CD4-positive, CD25-positive, alpha-beta regulatory T cell (primary cell): Measurements from ENCODE around the gene TMEM238L. TPM values are rescaled to one million over a fixed set of nuclear protein-coding genes. Genes with fewer than 3 reads are reported as not detected.

Experiments used
- ATAC-seq, 2 donors: fragments of 150-1000 bp; cut with Tn5 transposase; one replicate each; pipeline ENCODE4 v1.10.0; 2021; ENCODE audit warnings: low read depth in 2 of 2, moderate number of reproducible peaks in 2 of 2, moderate library complexity in 1 of 2
- DNase-seq, 3 donors: peaks; one replicate each; pipeline versions ENCODE4 v3.0.0 to v3.0.0-alpha.2; 2012 to 2022; ENCODE audit warnings: mixed read lengths in 1 of 3
- H3K27ac ChIP-seq: one replicate; pipeline ENCODE4 v1.7.0; 2013; ENCODE audit warnings: mild to moderate bottlenecking, low read length; ENCODE audit not compliant: insufficient read depth, poor library complexity, severe bottlenecking
- H3K27me3 ChIP-seq: one replicate; pipeline ENCODE4 v1.7.0; 2013; ENCODE audit warnings: low read length; ENCODE audit not compliant: control insufficient read depth, insufficient read depth
- H3K36me3 ChIP-seq: one replicate; pipeline ENCODE4 v1.7.0; 2013; ENCODE audit warnings: mild to moderate bottlenecking, low read length, moderate library complexity; ENCODE audit not compliant: control insufficient read depth, insufficient read depth
- H3K4me1 ChIP-seq: 2 replicates; pipeline ENCODE4 v1.7.0; 2013; ENCODE audit warnings: mild to moderate bottlenecking, low read length; ENCODE audit not compliant: insufficient read depth, control insufficient read depth, poor library complexity, severe bottlenecking
- H3K4me3 ChIP-seq: one replicate; pipeline ENCODE4 v1.7.0; 2013; ENCODE audit warnings: low read depth, mild to moderate bottlenecking, low read length, moderate library complexity
- H3K9me3 ChIP-seq, 2 experiments: 1 replicate in 1 of 2; 2 replicates in 1 of 2; pipeline ENCODE4 v1.7.0; 2013; ENCODE audit warnings: low read length in 2 of 2, mild to moderate bottlenecking in 1 of 2, moderate library complexity in 1 of 2; ENCODE audit not compliant: control insufficient read depth in 2 of 2
- H3K27ac Mint-ChIP-seq, 3 donors: one replicate each; pipeline ENCODE4 v1.8.0; 2020 to 2022; ENCODE audit warnings: mild to moderate bottlenecking in 3 of 3, mixed read lengths in 3 of 3, moderate library complexity in 2 of 3
- H3K27me3 Mint-ChIP-seq: one replicate; pipeline ENCODE4 v1.8.0; 2022; ENCODE audit warnings: mild to moderate bottlenecking, mixed read lengths
- H3K36me3 Mint-ChIP-seq: one replicate; pipeline ENCODE4 v1.8.0; 2020; ENCODE audit warnings: mixed read lengths
- H3K4me1 Mint-ChIP-seq, 4 donors: one replicate each; pipeline ENCODE4 v1.8.0; 2020 to 2022; ENCODE audit warnings: mixed read lengths in 4 of 4, mild to moderate bottlenecking in 1 of 4
- H3K4me3 Mint-ChIP-seq, 4 donors: one replicate each; pipeline ENCODE4 v1.8.0; 2020 to 2022; ENCODE audit warnings: mild to moderate bottlenecking in 4 of 4, mixed read lengths in 4 of 4, moderate library complexity in 3 of 4
- H3K9me3 Mint-ChIP-seq, 7 donors: one replicate each; pipeline ENCODE4 v1.8.0; 2020 to 2022; ENCODE audit warnings: mixed read lengths in 7 of 7, mild to moderate bottlenecking in 3 of 7, moderate library complexity in 2 of 7
- polyA plus RNA-seq, 4 donors: library from polyadenylated mRNA; unstranded; fragments of 300-500 nt; fragmentation: Illumina TruSeq; gene quantifications; one replicate each; pipeline ENCODE4 v1.2.3, GENCODE V29; 2021
- total RNA-seq: library from RNA; stranded (reverse); gene quantifications from one replicate; pipeline ENCODE4 v1.2.3, GENCODE V29; 2022

TMEM238L gene
- total and polyA plus RNA-seq, 5 donors from 2014 or later = not detected

DNA sequence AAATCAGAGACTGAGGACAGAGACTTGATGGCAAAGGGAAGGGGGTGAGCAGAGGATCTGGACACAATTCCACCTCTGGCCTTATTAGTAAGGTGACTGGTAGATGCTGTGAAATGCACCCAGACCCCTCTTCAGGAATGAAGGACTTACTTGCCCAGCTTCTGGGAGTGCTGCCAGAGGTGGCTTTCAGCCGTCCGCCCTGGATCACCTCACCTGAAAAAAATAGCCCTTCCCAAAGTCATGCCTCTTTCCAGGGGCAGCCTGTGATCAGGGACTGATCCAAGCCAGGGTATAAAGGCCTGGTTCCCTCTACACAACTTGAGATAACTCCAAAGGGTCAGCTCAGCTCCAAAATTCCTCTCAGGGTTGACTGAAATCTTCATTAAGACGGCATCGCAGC, 53.7 kb downstream of the TMEM238L start:
- Histone ChIP-seq H3K4me1 (no peaks in the 10 kb centered on the region), H3K27ac (no peak overlapping the region), H3K27me3 (no peaks in the 10 kb centered on the region), H3K9me3 (no peaks in the 10 kb centered on the region), H3K4me3 (no peak overlapping the region), H3K36me3 (no peaks in the 10 kb centered on the region)
- ATAC-seq (no peak), DNase-seq (no peak)
- H3K27me3 Mint-ChIP-seq = peaks cover 4% of the 10 kb centered on the region
- H3K9me3 Mint-ChIP-seq = peaks cover 0 to 2% (median 0%) of the 10 kb centered on the region in 7 donors
- peaks cover 0 to 5% (median 0%) of the 10 kb centered on the region in 4 donors for H3K4me1 Mint-ChIP-seq
- H3K4me3 Mint-ChIP-seq = no peak overlapping the region
- H3K36me3 Mint-ChIP-seq = no peaks in the 10 kb centered on the region
- no peak overlapping the region for H3K27ac Mint-ChIP-seq

DNA sequence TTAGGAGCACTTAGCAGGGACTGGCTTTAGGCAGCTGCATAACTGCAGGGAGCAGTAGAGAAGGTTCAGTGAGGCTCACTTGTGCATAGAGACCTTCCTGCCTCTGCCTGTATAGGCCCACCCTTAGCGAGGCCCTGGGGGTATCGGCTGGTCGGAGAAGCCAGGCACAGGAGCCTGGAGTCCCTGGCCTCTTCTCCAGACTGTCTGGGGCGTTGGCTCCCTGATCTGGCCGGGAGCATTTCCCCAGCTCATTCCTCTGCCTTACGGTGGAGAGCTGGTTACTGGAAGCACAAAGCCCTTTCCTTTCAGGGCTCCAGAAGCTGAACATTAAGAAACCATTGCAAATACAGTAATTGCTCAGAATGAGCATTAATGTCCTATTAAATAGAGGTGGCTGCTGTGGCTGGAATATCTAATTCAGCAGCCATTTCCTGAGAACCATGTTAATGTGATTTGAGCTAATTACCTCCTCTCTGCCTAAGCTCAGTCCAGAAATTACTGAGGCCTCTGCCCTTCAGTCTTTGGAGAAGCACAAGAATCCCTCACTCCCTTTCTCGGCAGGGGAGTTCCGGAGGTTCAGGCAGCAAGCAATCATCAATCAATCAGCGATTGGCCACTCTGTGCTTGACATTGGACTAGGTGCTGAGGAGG, 55.2 kb downstream of the TMEM238L start:
- Mint-ChIP-seq H3K4me3 (no peak overlapping the region), H3K36me3 (no peaks in the 10 kb centered on the region), H3K27ac (no peak overlapping the region), H3K4me1 (peaks cover 0 to 13% (median 8%) of the 10 kb centered on the region in 4 donors), H3K9me3 (peaks cover 0 to 2% (median 0%) of the 10 kb centered on the region in 7 donors), H3K27me3 (peaks cover 9% of the 10 kb centered on the region)
- Histone ChIP-seq H3K27me3 (no peaks in the 10 kb centered on the region), H3K4me3 (no peak overlapping the region), H3K9me3 (no peaks in the 10 kb centered on the region), H3K36me3 (no peaks in the 10 kb centered on the region), H3K4me1 (peaks cover 5% of the 10 kb centered on the region), H3K27ac (no peak overlapping the region)
- no peak for DNase-seq
- ATAC-seq = no peak

DNA sequence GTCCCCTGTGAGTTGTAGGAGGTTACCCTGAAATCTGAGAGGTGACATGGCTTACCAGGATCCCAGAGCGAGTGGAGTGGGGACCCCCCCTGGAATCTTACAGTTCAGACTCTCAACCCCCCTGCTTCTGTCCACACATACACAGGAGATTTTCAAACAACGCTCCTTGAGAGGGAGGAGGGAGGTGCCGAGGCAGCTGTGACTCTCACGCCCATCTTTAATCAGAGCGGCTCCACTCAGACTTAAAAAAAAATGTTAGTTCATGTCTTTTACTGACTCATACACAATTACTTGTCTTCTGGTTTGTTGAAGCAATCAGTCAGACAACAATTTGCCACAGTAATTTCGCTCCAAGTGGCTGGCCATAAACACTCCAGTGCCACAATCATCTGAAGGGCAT, 58.7 kb downstream of the TMEM238L start:
- H3K27ac Mint-ChIP-seq = no peak overlapping the region
- no peak overlapping the region for H3K4me3 Mint-ChIP-seq
- peaks cover 0 to 2% (median 0%) of the 10 kb centered on the region in 7 donors for H3K9me3 Mint-ChIP-seq
- peaks cover 0 to 13% (median 8%) of the 10 kb centered on the region in 4 donors for H3K4me1 Mint-ChIP-seq
- no peak for DNase-seq
- H3K36me3 Mint-ChIP-seq = no peaks in the 10 kb centered on the region
- Histone ChIP-seq H3K4me3 (no peak overlapping the region), H3K36me3 (no peaks in the 10 kb centered on the region), H3K27me3 (no peaks in the 10 kb centered on the region), H3K4me1 (peaks cover 5% of the 10 kb centered on the region), H3K27ac (no peak overlapping the region), H3K9me3 (no peaks in the 10 kb centered on the region)
- no peak for ATAC-seq
- peaks cover 16% of the 10 kb centered on the region for H3K27me3 Mint-ChIP-seq

Other genes starting within 250 kb of the TMEM238L start
- gene MYH3, start 146.8 kb downstream of the TMEM238L start, total RNA-seq = 7.9 TPM
- under 1 TPM in 2 of 4 donors, not detected in 2; 0.28 to 0.41 TPM for gene MYH3, start 146.8 kb downstream of the TMEM238L start, polyA plus RNA-seq
- gene SCO1, start 106.6 kb downstream of the TMEM238L start, total RNA-seq = 15.0 TPM
- gene SCO1, start 106.6 kb downstream of the TMEM238L start, polyA plus RNA-seq = 10 to 100 TPM; 14.7 to 17.5 (median 16.1) TPM
- gene ADPRM, start 106.5 kb downstream of the TMEM238L start, total RNA-seq = 25.1 TPM
- gene ADPRM, start 106.5 kb downstream of the TMEM238L start, polyA plus RNA-seq = 10 to 100 TPM; 41.7 to 58.6 (median 52.4) TPM
- gene TMEM220, start 74.1 kb downstream of the TMEM238L start, total RNA-seq = 0.15 TPM
- 1 to 10 TPM; 1.8 to 3.1 (median 2.2) TPM for gene TMEM220, start 74.1 kb downstream of the TMEM238L start, polyA plus RNA-seq
- not detected for gene PIRT, start 34.0 kb upstream of the TMEM238L start, total RNA-seq
- not detected for gene PIRT, start 34.0 kb upstream of the TMEM238L start, polyA plus RNA-seq